Activated CD8-positive, alpha-beta T cell treated with anti-CD3 and anti-CD28 coated beads for 36 hours (primary cell): ENCODE results near the gene ESPL1. TPM values are rescaled to one million over a fixed set of nuclear protein-coding genes. Genes with fewer than 3 reads are reported as not detected.
A peak's percentile ranks its signal among the peaks of the same experiment; 100 is the strongest.

Source experiments
- ATAC-seq: fragments of 200-7000 bp; cut with Tn5 transposase; one replicate; pipeline ENCODE4 v1.10.0; 2021; ENCODE audit warnings: mild to moderate bottlenecking, moderate library complexity
- CTCF ChIA-PET: fragments of 350-600 bp; sonication (Branson Sonifier 250); formaldehyde crosslinking; loops from one replicate; lab custom pipeline; 2021; ENCODE audit warnings: antibody characterized with exemption; lab: Charles Lee
- POLR2A ChIA-PET: fragments of 350-600 bp; sonication (Branson Sonifier 250); formaldehyde crosslinking; loops from one replicate; lab custom pipeline; 2021; ENCODE audit warnings: antibody characterized with exemption; lab: Charles Lee
- DNase-seq: peaks from one replicate; pipeline ENCODE4 v3.0.0-alpha.2; 2020
- H3K27ac Mint-ChIP-seq: one replicate; pipeline ENCODE4 v1.8.0; 2021; ENCODE audit warnings: mild to moderate bottlenecking, mixed read lengths
- H3K27me3 Mint-ChIP-seq: one replicate; pipeline ENCODE4 v1.8.0; 2021; ENCODE audit warnings: mixed read lengths
- H3K36me3 Mint-ChIP-seq: one replicate; pipeline ENCODE4 v1.8.0; 2021; ENCODE audit warnings: low read depth, mixed read lengths
- H3K4me1 Mint-ChIP-seq: one replicate; pipeline ENCODE4 v1.8.0; 2021; ENCODE audit warnings: low read depth, mixed read lengths
- H3K4me3 Mint-ChIP-seq: one replicate; pipeline ENCODE4 v1.8.0; 2021; ENCODE audit warnings: mild to moderate bottlenecking, moderate library complexity, mixed read lengths
- H3K9me3 Mint-ChIP-seq: one replicate; pipeline ENCODE4 v1.8.0; 2021; ENCODE audit warnings: mixed read lengths
- CTCF ChIP-seq: fragments of 200-600 bp; IDR thresholded peaks from one replicate; pipeline ENCODE4 v1.8.0; 2022; ENCODE audit warnings: antibody characterized with exemption, mild to moderate bottlenecking
- intact Hi-C: fragments of 100-400 bp; cut with micrococcal nuclease; formaldehyde crosslinking; loops from one replicate; pipeline ENCODE4 v1.10.0; 2022
- total RNA-seq, 2 experiments: library from RNA; stranded (reverse); gene quantifications; one replicate each; pipeline ENCODE4 v1.2.3, GENCODE V29; 2021

Gene ESPL1
- total RNA-seq, 2 experiments from 2014 or later = 62.1 to 63.4 TPM

- intact Hi-C loops = no loop called here
- POLR2A ChIA-PET = interaction anchor here (0.6 to 5.5 kb wide), 7 partner anchors 9 to 86 kb away, joined by 3 to 47 read pairs (median 4); a partner anchor contains a TSS
- peaks cover 69% of the 10 kb centered on the region for H3K4me1 Mint-ChIP-seq
Observed at GRCh38 chr12:53233671-53234121, 34.4 kb upstream of the ESPL1 start.

GRCh38 chr12:53234271-53234914 is 33.7 kb upstream of the ESPL1 start:
- H3K4me1 Mint-ChIP-seq = peaks cover 66% of the 10 kb centered on the region
- no peaks in the 10 kb centered on the region for H3K27me3 Mint-ChIP-seq
- no peaks in the 10 kb centered on the region for H3K36me3 Mint-ChIP-seq
- H3K27ac Mint-ChIP-seq = peak overlapping the region; percentile 45
- no peak overlapping the region for H3K4me3 Mint-ChIP-seq
- no peaks in the 10 kb centered on the region for H3K9me3 Mint-ChIP-seq
- peak; percentile 44 for DNase-seq
- TF ChIP-seq CTCF = no peak
- intact Hi-C loops = no loop called here
- ATAC-seq = no peak
- ChIA-PET CTCF (interaction anchor here (1.0 to 4.6 kb wide), 5 partner anchors 9 to 33 kb away, joined by 4 to 23 read pairs (median 5); partner anchors contain the start of gene ESPL1), POLR2A (interaction anchor here (0.6 to 5.5 kb wide), 7 partner anchors 8 to 85 kb away, joined by 3 to 47 read pairs (median 4); a partner anchor contains a TSS)

More at GRCh38 chr12:53233671-53234121, 34.4 kb upstream of the ESPL1 start:
- CTCF ChIA-PET = interaction anchor here (1.0 to 4.6 kb wide), 4 partner anchors 8 to 20 kb away, joined by 3 to 23 read pairs (median 4); a partner anchor contains a TSS
- no peak for TF ChIP-seq CTCF
- Mint-ChIP-seq H3K4me3 (no peak overlapping the region), H3K27ac (peak overlapping the region; percentile 87), H3K36me3 (no peaks in the 10 kb centered on the region), H3K27me3 (no peaks in the 10 kb centered on the region), H3K9me3 (no peaks in the 10 kb centered on the region)
- DNase-seq (no peak), ATAC-seq (no peak)

GRCh38 chr12:53235164-53235563 is 32.9 kb upstream of the ESPL1 start:
- TF ChIP-seq CTCF = no peak
- ATAC-seq = no peak
- intact Hi-C loops = no loop called here
- ChIA-PET CTCF (interaction anchor here (0.6 to 4.6 kb wide), 7 partner anchors 8 to 52 kb away, joined by 3 to 23 read pairs (median 5); partner anchors contain the start of gene ESPL1), POLR2A (interaction anchor here (0.6 to 5.5 kb wide), 5 partner anchors 8 to 598 kb away, joined by 3 to 47 read pairs (median 4); a partner anchor contains a TSS)
- no peak for DNase-seq
- Mint-ChIP-seq H3K4me1 (peaks cover 61% of the 10 kb centered on the region), H3K9me3 (no peaks in the 10 kb centered on the region), H3K27ac (peak overlapping the region; percentile 72), H3K27me3 (no peaks in the 10 kb centered on the region), H3K4me3 (no peak overlapping the region), H3K36me3 (no peaks in the 10 kb centered on the region)

GRCh38 chr12:53235742-53236442 is 32.2 kb upstream of the ESPL1 start:
- no peak for TF ChIP-seq CTCF
- DNase-seq (peak; percentile 59), ATAC-seq (no peak)
- Mint-ChIP-seq H3K36me3 (no peaks in the 10 kb centered on the region), H3K27me3 (no peaks in the 10 kb centered on the region), H3K4me3 (peak overlapping the region; percentile 23), H3K9me3 (no peaks in the 10 kb centered on the region), H3K4me1 (peaks cover 57% of the 10 kb centered on the region), H3K27ac (peak overlapping the region; percentile 72)
- intact Hi-C loops = no loop called here
- CTCF ChIA-PET = interaction anchor here (0.7 to 4.6 kb wide), 8 partner anchors 15 to 77 kb away, joined by 3 to 23 read pairs (median 4); partner anchors contain the start of gene ESPL1
- POLR2A ChIA-PET = interaction anchor here (1.0 to 5.5 kb wide), 7 partner anchors 9 to 168 kb away, joined by 3 to 47 read pairs (median 4); partner anchors contain the start of gene ESPL1
